ENCODE results near the gene ZNF488.

GRCh38 chr10:47379445-47379785 lies 4.7 kb downstream of the ZNF488 start:
- TF ChIP-seq, protein P1, sequence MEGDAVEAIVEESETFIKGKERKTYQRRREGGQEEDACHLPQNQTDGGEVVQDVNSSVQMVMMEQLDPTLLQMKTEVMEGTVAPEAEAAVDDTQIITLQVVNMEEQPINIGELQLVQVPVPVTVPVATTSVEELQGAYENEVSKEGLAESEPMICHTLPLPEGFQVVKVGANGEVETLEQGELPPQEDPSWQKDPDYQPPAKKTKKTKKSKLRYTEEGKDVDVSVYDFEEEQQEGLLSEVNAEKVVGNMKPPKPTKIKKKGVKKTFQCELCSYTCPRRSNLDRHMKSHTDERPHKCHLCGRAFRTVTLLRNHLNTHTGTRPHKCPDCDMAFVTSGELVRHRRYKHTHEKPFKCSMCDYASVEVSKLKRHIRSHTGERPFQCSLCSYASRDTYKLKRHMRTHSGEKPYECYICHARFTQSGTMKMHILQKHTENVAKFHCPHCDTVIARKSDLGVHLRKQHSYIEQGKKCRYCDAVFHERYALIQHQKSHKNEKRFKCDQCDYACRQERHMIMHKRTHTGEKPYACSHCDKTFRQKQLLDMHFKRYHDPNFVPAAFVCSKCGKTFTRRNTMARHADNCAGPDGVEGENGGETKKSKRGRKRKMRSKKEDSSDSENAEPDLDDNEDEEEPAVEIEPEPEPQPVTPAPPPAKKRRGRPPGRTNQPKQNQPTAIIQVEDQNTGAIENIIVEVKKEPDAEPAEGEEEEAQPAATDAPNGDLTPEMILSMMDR (IDR thresholded peaks at IDR 0.05): no peak
- no peak for TF ChIP-seq POLR2A (IDR thresholded peaks at IDR 0.05)

Measured in Peyer's patch (tissue), 4 donors.